Measurements from ENCODE around the gene DENND4A. TPM values are rescaled to one million over a fixed set of nuclear protein-coding genes. Genes with fewer than 3 reads are reported as not detected.

The DENND4A gene
- total and polyA plus RNA-seq, 9 of the 15 experiments (the other 6 are each of a cell fraction or from before 2014, with no cell fraction given) = 6.8 to 32.3 (median 19.9) TPM

- ATAC-seq (no peak), FAIRE-seq (no peak), DNase-seq (ENCODE audit: extremely low read depth in 1 of 4, low spot score in 3 of 4) (no peak)
- no peak overlapping the region for H2AFZ ChIP-seq (ENCODE audit: low read depth, low read length)
- H3K9ac ChIP-seq (ENCODE audit: insufficient read depth in 1 of 2, low read depth in 2 of 2, low read length in 2 of 2) = no peak overlapping the region
- in situ Hi-C loops (cut with MboI) = no loop called here
- H3K27me3 ChIP-seq (ENCODE audit: control insufficient read depth in 2 of 2, insufficient read depth in 2 of 2, low read length in 2 of 2) = no peaks in the 10 kb centered on the region
- H3K79me2 ChIP-seq (ENCODE audit: control insufficient read depth, insufficient read depth, low read length) = peaks cover 84% of the 10 kb centered on the region
- peaks cover 8 to 12% of the 10 kb centered on the region in 2 experiments; a peak in 4 of 5 replicates for H3K4me1 ChIP-seq (replicated peaks in 1 of 2; ENCODE audit: control insufficient read depth in 2 of 2, insufficient read depth in 2 of 2, low read length in 2 of 2)
- no peaks in the 10 kb centered on the region for H4K20me1 ChIP-seq (replicated peaks; ENCODE audit: control insufficient read depth, insufficient read depth, low read length)
- H3K9me1 ChIP-seq (ENCODE audit: control insufficient read depth, insufficient read depth, low read length) = no peaks in the 10 kb centered on the region
- intact Hi-C loops (cut with micrococcal nuclease) = no loop called here
- no TSS peak for BruUV-seq (replicated peaks)
- H3K4me3 ChIP-seq = no peak overlapping the region
- ChIA-PET POLR2A (interaction anchor here (1.5 to 3.6 kb wide), 6 partner anchors 10 to 82 kb away, joined by 3 to 33 read pairs (median 12); no protein-coding TSS in a partner anchor), CTCF (ENCODE audit: low intra/inter-chr PET ratio) (interaction anchor here (0.6 kb wide), 1 partner anchor 11 kb away, joined by 3 read pairs; no protein-coding TSS in a partner anchor)
- TF ChIP-seq ZNF274 (IDR thresholded peaks at IDR 0.05; ENCODE audit: borderline replicate concordance, low read depth, low read length) (no peak), ZNF121 (CRISPR knock-in tag; conservative IDR thresholded peaks at IDR 0.05) (peak; percentile 71), KDM4B (IDR thresholded peaks at IDR 0.05; ENCODE audit: borderline replicate concordance in 2 of 2, low read depth in 1 of 2) (no peak)
- no peaks in the 10 kb centered on the region for H3K9me3 ChIP-seq (replicated peaks; ENCODE audit: control insufficient read depth, insufficient read depth, low read depth, low read length)
- no peaks in the 10 kb centered on the region for H3K36me3 ChIP-seq (ENCODE audit: control insufficient read depth, insufficient read depth, low read length)
- no peak overlapping the region for H3K27ac ChIP-seq (ENCODE audit: extremely low read depth, low read depth, low read length)
- 66% methylated on average over 3 of the region's 3 CpGs for WGBS (ENCODE audit: insufficient coverage, low coverage, missing lambda C conversion rate)
- no peak overlapping the region for H3K4me2 ChIP-seq (ENCODE audit: insufficient read depth, low read length)
Observed at GRCh38 chr15:65789105-65789504, 3.0 kb downstream of the DENND4A start.

GRCh38 chr15:65787260-65787659 is 4.8 kb downstream of the DENND4A start:
- intact Hi-C loops (cut with micrococcal nuclease) = no loop called here
- no peaks in the 10 kb centered on the region for H4K20me1 ChIP-seq (replicated peaks; ENCODE audit: control insufficient read depth, insufficient read depth, low read length)
- ChIA-PET POLR2A (interaction anchor here (1.4 kb wide), 1 partner anchor 82 kb away, joined by 5 read pairs; the partner anchor contains the start of gene RAB11A), CTCF (ENCODE audit: low intra/inter-chr PET ratio) (no interaction called here)
- H3K4me3 ChIP-seq = no peak overlapping the region
- BruUV-seq (replicated peaks) = no TSS peak
- WGBS (ENCODE audit: insufficient coverage, low coverage, missing lambda C conversion rate) = 51% methylated on average over 2 of the region's 2 CpGs
- no peak for DNase-seq (ENCODE audit: extremely low read depth in 1 of 4, low spot score in 3 of 4)
- peaks cover 4 to 20% of the 10 kb centered on the region in 2 experiments; a peak in 4 of 5 replicates for H3K4me1 ChIP-seq (replicated peaks in 1 of 2; ENCODE audit: control insufficient read depth in 2 of 2, insufficient read depth in 2 of 2, low read length in 2 of 2)
- H3K9me1 ChIP-seq (ENCODE audit: control insufficient read depth, insufficient read depth, low read length) = no peaks in the 10 kb centered on the region
- FAIRE-seq = no peak
- ATAC-seq = no peak
- no peaks in the 10 kb centered on the region for H3K9me3 ChIP-seq (replicated peaks; ENCODE audit: control insufficient read depth, insufficient read depth, low read depth, low read length)
- no peaks in the 10 kb centered on the region for H3K36me3 ChIP-seq (ENCODE audit: control insufficient read depth, insufficient read depth, low read length)
- in situ Hi-C loops (cut with MboI) = no loop called here
- no peak overlapping the region for H3K4me2 ChIP-seq (ENCODE audit: insufficient read depth, low read length)
- no peak overlapping the region for H3K9ac ChIP-seq (ENCODE audit: insufficient read depth in 1 of 2, low read depth in 2 of 2, low read length in 2 of 2)
- H2AFZ ChIP-seq (ENCODE audit: low read depth, low read length) = no peak overlapping the region
- peaks cover 90% of the 10 kb centered on the region for H3K79me2 ChIP-seq (ENCODE audit: control insufficient read depth, insufficient read depth, low read length)
- H3K27me3 ChIP-seq (ENCODE audit: control insufficient read depth in 2 of 2, insufficient read depth in 2 of 2, low read length in 2 of 2) = no peaks in the 10 kb centered on the region
- H3K27ac ChIP-seq (ENCODE audit: extremely low read depth, low read depth, low read length) = no peak overlapping the region
- TF ChIP-seq ZBTB9 (CRISPR knock-in tag; IDR thresholded peaks at IDR 0.05) = no peak
- no peak for TF ChIP-seq THRAP3 (IDR thresholded peaks at IDR 0.05; ENCODE audit: borderline replicate concordance)
- no peak for TF ChIP-seq RFX5 (IDR thresholded peaks at IDR 0.05; ENCODE audit: low read depth, low read length)
- TF ChIP-seq BHLHE40 (IDR thresholded peaks at IDR 0.05; ENCODE audit: low read length) = no peak
- no peak for TF ChIP-seq XRCC5 (IDR thresholded peaks at IDR 0.05; ENCODE audit: low read depth, low read length)
- no peak for TF ChIP-seq ZNF695 (CRISPR knock-in tag; IDR thresholded peaks at IDR 0.05)
- TF ChIP-seq SPI1 (IDR thresholded peaks at IDR 0.05; ENCODE audit: borderline replicate concordance, low read depth, low read length) = no peak
- no peak for TF ChIP-seq SP2 (IDR thresholded peaks at IDR 0.05; ENCODE audit: extremely low read depth, low read depth, low read length, poor library complexity, severe bottlenecking)
- no peak for TF ChIP-seq PCBP2 (IDR thresholded peaks at IDR 0.05; ENCODE audit: low read depth, low read length, poor library complexity, severe bottlenecking)
- no peak for TF ChIP-seq ATF4 (CRISPR knock-in tag; IDR thresholded peaks at IDR 0.05)
- TF ChIP-seq TARDBP (IDR thresholded peaks at IDR 0.05) = no peak
